Liver (tissue), 9 donors: ENCODE results near the gene GPR157. TPM values are rescaled to one million over a fixed set of nuclear protein-coding genes. Genes with fewer than 3 reads are reported as not detected.

Source experiments
- DNase-seq: peaks from one replicate; pipeline ENCODE4 v3.0.0-alpha.2; 2017; ENCODE audit warnings: low spot score
- H3K27ac ChIP-seq, 2 donors: one replicate each; pipeline ENCODE4 v1.7.0; 2013; ENCODE audit warnings: inconsistent platforms in 2 of 2, low read length in 2 of 2, control low read depth in 1 of 2, low read depth in 1 of 2, mild to moderate bottlenecking in 1 of 2
- H3K27me3 ChIP-seq, 4 donors: one replicate each; pipeline versions ENCODE4 v1.6.1 to v1.7.0; 2013; ENCODE audit warnings: low read length in 3 of 4, inconsistent platforms in 1 of 4, mild to moderate bottlenecking in 1 of 4, moderate library complexity in 1 of 4; ENCODE audit not compliant: control insufficient read depth in 4 of 4, insufficient read depth in 4 of 4
- H3K36me3 ChIP-seq, 4 donors: one replicate each; pipeline versions ENCODE4 v1.6.1 to v1.7.0; 2013; ENCODE audit warnings: low read length in 3 of 4, mild to moderate bottlenecking in 3 of 4, low read depth in 1 of 4, moderate library complexity in 1 of 4; ENCODE audit not compliant: control insufficient read depth in 4 of 4, insufficient read depth in 3 of 4
- H3K4me1 ChIP-seq, 4 donors: one replicate each; pipeline versions ENCODE4 v1.6.1 to v1.7.0; 2013; ENCODE audit warnings: low read length in 3 of 4, mild to moderate bottlenecking in 3 of 4, moderate library complexity in 1 of 4; ENCODE audit not compliant: control insufficient read depth in 4 of 4, insufficient read depth in 4 of 4
- H3K4me3 ChIP-seq, 3 donors: one replicate each; pipeline versions ENCODE4 v1.6.1 to v1.7.0; 2013; ENCODE audit warnings: low read length in 3 of 3, control low read depth in 1 of 3, low read depth in 1 of 3, mild to moderate bottlenecking in 1 of 3
- H3K9ac ChIP-seq, 2 donors: one replicate each; pipeline ENCODE4 v1.7.0; 2013; ENCODE audit warnings: low read length in 2 of 2, mild to moderate bottlenecking in 2 of 2, moderate library complexity in 2 of 2, control low read depth in 1 of 2, low read depth in 1 of 2
- H3K9me3 ChIP-seq, 4 donors: one replicate each; pipeline versions ENCODE4 v1.6.1 to v1.7.0; 2013; ENCODE audit warnings: low read length in 3 of 4; ENCODE audit not compliant: control insufficient read depth in 4 of 4
- ATF3 ChIP-seq: IDR thresholded peaks from 2 replicates; pipeline ENCODE4 v1.6.1; 2016; ENCODE audit warnings: antibody characterized with exemption
- CTCF ChIP-seq: fragments of 150-350 bp; IDR thresholded peaks from 2 replicates; pipeline ENCODE4 v1.5.1; 2017; ENCODE audit warnings: improper control_type of control experiment, low read depth, low read length; ENCODE audit not compliant: missing input control
- EGR1 ChIP-seq, 2 donors: IDR thresholded peaks; 2 replicates each; pipeline ENCODE4 v1.6.1; 2016 to 2018; ENCODE audit warnings: antibody characterized with exemption in 2 of 2, low read depth in 2 of 2
- FOXA1 ChIP-seq: IDR thresholded peaks from 2 replicates; pipeline ENCODE4 v1.6.1; 2016; ENCODE audit warnings: antibody characterized with exemption
- FOXA2 ChIP-seq: IDR thresholded peaks from 2 replicates; pipeline ENCODE4 v1.6.1; 2016; ENCODE audit warnings: antibody characterized with exemption
- GABPA ChIP-seq, 2 donors: IDR thresholded peaks in 1 of 2; conservative IDR thresholded peaks in 1 of 2; 2 replicates each; pipeline ENCODE4 v1.6.1; 2016; ENCODE audit warnings: antibody characterized with exemption in 2 of 2, mild to moderate bottlenecking in 1 of 2, moderate library complexity in 1 of 2
- HNF4A ChIP-seq, 2 donors: conservative IDR thresholded peaks; 2 replicates each; pipeline ENCODE4 v1.6.1; 2016; ENCODE audit warnings: antibody characterized with exemption in 2 of 2, mild to moderate bottlenecking in 2 of 2
- HNF4G ChIP-seq: IDR thresholded peaks from 2 replicates; pipeline ENCODE4 v1.6.1; 2016; ENCODE audit warnings: antibody characterized with exemption
- JUND ChIP-seq, 2 donors: IDR thresholded peaks; 2 replicates each; pipeline ENCODE4 v1.6.1; 2016; ENCODE audit warnings: antibody characterized with exemption in 2 of 2
- MAX ChIP-seq: IDR thresholded peaks from 2 replicates; pipeline ENCODE4 v1.6.1; 2016; ENCODE audit warnings: antibody characterized with exemption
- NR2F2 ChIP-seq: IDR thresholded peaks from 2 replicates; pipeline ENCODE4 v1.6.1; 2016; ENCODE audit warnings: antibody characterized with exemption
- RAD21 ChIP-seq, 2 donors: IDR thresholded peaks; 2 replicates each; pipeline ENCODE4 v1.6.1; 2016; ENCODE audit warnings: antibody characterized with exemption in 2 of 2, mild to moderate bottlenecking in 2 of 2
- REST ChIP-seq: IDR thresholded peaks from 2 replicates; pipeline ENCODE4 v1.6.1; 2016; ENCODE audit warnings: antibody characterized with exemption, mild to moderate bottlenecking
- RXRA ChIP-seq, 2 donors: IDR thresholded peaks; 2 replicates each; pipeline ENCODE4 v1.6.1; 2017 to 2018; ENCODE audit warnings: antibody characterized with exemption in 2 of 2, mild to moderate bottlenecking in 1 of 2
- SP1 ChIP-seq: IDR thresholded peaks from 2 replicates; pipeline ENCODE4 v1.6.1; 2018; ENCODE audit warnings: antibody characterized with exemption, mild to moderate bottlenecking
- TAF1 ChIP-seq: conservative IDR thresholded peaks from 2 replicates; pipeline ENCODE4 v1.6.1; 2016; ENCODE audit warnings: antibody characterized with exemption, mild to moderate bottlenecking
- YY1 ChIP-seq: IDR thresholded peaks from 2 replicates; pipeline ENCODE4 v1.6.1; 2016; ENCODE audit warnings: antibody characterized with exemption, mild to moderate bottlenecking
- ZBTB33 ChIP-seq: IDR thresholded peaks from 2 replicates; pipeline ENCODE4 v1.6.1; 2016; ENCODE audit warnings: antibody characterized with exemption
- WGBS: extraction: QIAGEN DNeasy Blood & Tissue Kit; methylation state at CpG from one replicate; pipeline ENCODE4 v1.1.7; 2013; 5-methylcytosine and 5-hydroxymethylcytosine counted together
- polyA plus RNA-seq, 2 donors: library from polyadenylated mRNA; stranded (reverse) in 1 of 2; unstranded in 1 of 2; fragments of 200-250 nt in 1 of 2; fragments of >200 nt in 1 of 2; fragmentation: Nextera tagmentation in 1 of 2; extraction: Ambion mirVana in 1 of 2; gene quantifications; one replicate each; pipeline versions ENCODE4 v1.2.1 to v1.2.3, GENCODE V29; 2013 to 2015
- total RNA-seq, 2 donors: library from RNA; depleted of rRNA; stranded (reverse); fragments of >200 nt; gene quantifications; one replicate each; pipeline ENCODE4 v1.2.3, GENCODE V29; 2014
- donor health status: healthy.
- donor health status: healthy.
- donor health status: healthy.
- donor health status: healthy.
- donor health status: healthy.

GPR157 gene
- total and polyA plus RNA-seq, 4 donors = 1.3 to 7.0 (median 2.2) TPM

- Histone ChIP-seq H3K36me3 (no peaks in the 10 kb centered on the region), H3K9ac (no peak overlapping the region), H3K9me3 (no peaks in the 10 kb centered on the region), H3K27ac (no peak overlapping the region), H3K4me1 (no peaks in the 10 kb centered on the region), H3K27me3 (no peaks in the 10 kb centered on the region), H3K4me3 (no peak overlapping the region)
- WGBS = 90% methylated on average over 12 of the region's 12 CpGs
- TF ChIP-seq FOXA1 = no peak
- no peak for TF ChIP-seq EGR1 (IDR thresholded peaks at IDR 0.05; ENCODE audit: low read depth in 2 of 2)
- no peak for TF ChIP-seq GABPA (IDR thresholded peaks at IDR 0.05 in 1 of 2, conservative IDR thresholded peaks at IDR 0.05 in 1 of 2)
- no peak for TF ChIP-seq REST
- DNase-seq = no peak
Observed at GRCh38 chr1:9087411-9088125, 41.3 kb downstream of the GPR157 start.

GRCh38 chr1:9086796-9087195, 42.1 kb downstream of the GPR157 start:
- 88% methylated on average over 2 of the region's 2 CpGs for WGBS
- TF ChIP-seq CTCF = no peak
- no peak for TF ChIP-seq ATF3
- no peak for TF ChIP-seq RAD21 (IDR thresholded peaks at IDR 0.05)
- TF ChIP-seq SP1 = no peak
- TF ChIP-seq JUND (IDR thresholded peaks at IDR 0.05) = no peak
- no peak for TF ChIP-seq TAF1
- TF ChIP-seq HNF4A (conservative IDR thresholded peaks at IDR 0.05) = no peak
- no peak for TF ChIP-seq MAX
- no peak for TF ChIP-seq FOXA2
- no peak for TF ChIP-seq ZBTB33
- no peak for TF ChIP-seq GABPA (IDR thresholded peaks at IDR 0.05 in 1 of 2, conservative IDR thresholded peaks at IDR 0.05 in 1 of 2)
- no peak for TF ChIP-seq NR2F2
- TF ChIP-seq FOXA1 = no peak
- TF ChIP-seq HNF4G = no peak
- TF ChIP-seq RXRA (IDR thresholded peaks at IDR 0.05) = no peak
- TF ChIP-seq YY1 = no peak
- TF ChIP-seq EGR1 (IDR thresholded peaks at IDR 0.05; ENCODE audit: low read depth in 2 of 2) = no peak
- H3K4me3 ChIP-seq = no peak overlapping the region
- H3K9me3 ChIP-seq = no peaks in the 10 kb centered on the region
- no peak overlapping the region for H3K27ac ChIP-seq
- H3K36me3 ChIP-seq = no peaks in the 10 kb centered on the region
- no peaks in the 10 kb centered on the region for H3K27me3 ChIP-seq
- peaks cover 0 to 3% (median 0%) of the 10 kb centered on the region in 4 donors for H3K4me1 ChIP-seq
- no peak overlapping the region for H3K9ac ChIP-seq
- no peak for DNase-seq
